Subcutaneous adipose tissue (tissue), 4 donors: Measurements from ENCODE around the gene CAMSAP1. TPM values are rescaled to one million over a fixed set of nuclear protein-coding genes. Genes with fewer than 3 reads are reported as not detected.

Experiments
- CTCF ChIP-seq: fragments of 450-650 bp; IDR thresholded peaks from one replicate; pipeline ENCODE4 v1.5.1; 2016; ENCODE audit warnings: low read depth, mild to moderate bottlenecking, control low read depth, antibody characterized with exemption, moderate library complexity
- total RNA-seq, 4 donors: library from RNA; depleted of rRNA; stranded (reverse); fragments of >200 nt; gene quantifications; one replicate each; pipeline ENCODE4 v1.1.0, GENCODE V29; 2016

CAMSAP1 gene
- total RNA-seq, 4 donors from 2014 or later, result 23.6 to 35.0 (median 24.1) TPM

DNA sequence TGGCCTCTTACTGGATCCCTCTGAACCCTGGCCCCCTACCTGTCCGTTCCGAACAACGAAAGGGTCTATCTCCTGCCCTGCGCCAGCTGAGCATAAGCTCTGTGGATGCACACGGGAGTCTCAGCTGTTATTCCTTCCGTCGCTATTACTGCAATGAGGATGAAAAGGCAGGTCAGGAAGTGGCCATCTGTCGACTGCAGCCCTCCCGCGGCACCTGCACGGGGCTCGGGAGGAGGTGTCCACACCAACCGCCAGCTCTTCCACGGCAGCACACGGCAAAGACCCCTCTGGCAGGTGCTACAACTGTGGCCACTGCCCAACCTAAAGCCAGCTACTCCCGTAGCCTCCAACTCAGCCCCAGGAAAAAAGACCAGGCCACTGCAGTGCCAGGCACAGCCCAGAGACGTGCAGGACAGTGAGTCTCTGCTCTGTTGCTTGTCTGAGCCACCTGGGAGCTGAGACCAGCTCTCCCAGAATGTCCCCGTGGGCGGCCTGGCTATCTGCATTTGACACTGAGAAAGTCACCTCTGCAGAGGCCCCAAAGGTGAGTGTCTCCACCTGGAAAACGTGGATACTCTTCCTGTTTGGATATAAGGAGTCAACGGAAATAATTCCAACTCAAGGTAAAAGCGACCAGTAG lies 19.1 kb downstream of the CAMSAP1 start:
- TF ChIP-seq CTCF, result no peak

- TF ChIP-seq CTCF, result no peak
Measured at GRCh38 chr9:135887585-135888050, 19.7 kb downstream of the CAMSAP1 start.

- no peak for TF ChIP-seq CTCF
Measured at GRCh38 chr9:135887021-135887507, 20.3 kb downstream of the CAMSAP1 start.

DNA sequence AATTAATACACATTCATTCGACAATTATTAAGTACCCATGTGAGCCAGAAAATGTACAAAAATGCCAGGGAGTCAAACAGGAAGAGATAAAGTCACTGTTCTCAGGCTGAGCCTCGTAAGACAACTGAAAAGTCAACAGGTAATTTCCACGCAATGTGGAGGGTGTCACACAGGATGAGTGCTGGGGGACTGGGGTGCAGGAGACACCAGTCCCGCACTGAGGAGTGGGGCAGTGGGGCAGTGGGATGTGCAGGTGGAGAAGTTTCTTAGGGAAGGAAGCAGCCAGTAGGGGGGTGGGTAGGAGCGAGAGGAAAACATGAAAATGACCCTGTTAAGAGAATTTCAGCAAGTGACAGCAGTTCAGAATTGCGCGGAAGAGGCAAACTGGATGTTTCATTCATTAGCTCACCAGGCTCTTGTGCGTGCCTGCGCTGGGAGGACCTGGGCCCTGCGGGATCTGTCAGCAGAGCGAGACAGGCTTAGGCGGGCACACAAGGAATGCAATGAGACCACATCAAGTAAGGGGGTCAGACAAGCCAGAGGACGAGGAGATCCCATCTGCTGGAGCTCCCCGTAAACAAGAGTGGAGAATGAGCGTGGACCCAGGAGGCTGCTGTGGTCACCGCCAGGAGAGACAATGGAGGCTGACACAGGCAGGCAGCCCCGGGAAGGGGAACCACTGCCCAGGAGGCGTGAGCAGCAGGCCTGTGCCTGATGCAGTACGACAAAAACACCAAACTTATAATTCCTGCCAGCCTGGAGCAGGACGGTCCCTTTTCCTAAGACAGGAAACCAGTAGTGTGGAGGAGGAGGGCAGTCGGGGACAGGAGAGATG lies 21.0 kb downstream of the CAMSAP1 start:
- no peak for TF ChIP-seq CTCF

DNA sequence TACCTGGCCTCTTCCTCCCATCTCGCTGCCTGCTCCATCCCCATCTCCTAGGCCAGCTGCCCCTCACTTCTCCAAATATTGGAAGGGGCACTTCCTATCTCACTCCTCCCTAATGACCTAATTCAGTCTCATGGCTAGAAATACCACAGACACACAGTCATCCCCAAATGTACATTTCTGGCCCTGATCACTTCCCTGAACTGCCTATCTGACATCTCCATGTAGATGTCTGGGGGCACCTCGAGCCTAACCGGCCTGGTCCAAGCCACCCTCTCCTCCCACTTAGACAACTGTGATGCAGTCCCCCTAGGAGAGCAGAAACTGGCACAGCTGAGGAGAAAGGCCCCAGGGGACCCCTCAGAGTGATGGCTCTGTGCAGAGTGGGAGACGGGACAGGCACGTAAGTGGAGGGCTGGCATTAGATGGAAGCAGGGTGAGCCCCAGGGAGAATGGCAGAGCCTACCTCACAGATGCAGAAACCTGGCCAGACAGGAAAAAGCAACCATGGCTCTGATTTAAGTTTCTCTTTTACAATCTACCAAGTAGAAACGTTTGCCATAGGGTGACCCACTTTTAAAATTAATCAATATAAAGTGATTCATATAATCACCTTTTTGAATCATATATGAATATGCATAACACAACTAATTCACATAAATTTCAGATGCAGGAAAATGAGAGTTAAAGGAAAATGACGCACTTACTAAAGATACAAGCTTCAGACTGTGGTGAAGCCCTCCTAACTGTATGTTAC lies 22.1 kb downstream of the CAMSAP1 start:
- TF ChIP-seq CTCF, result no peak

GRCh38 chr9:135884328-135885035 lies 22.9 kb downstream of the CAMSAP1 start:
- no peak for TF ChIP-seq CTCF
